HL-60 (cell line): ENCODE measurements around the gene TGM2.

ENCODE experiments used
- DNase-seq, 2 experiments: peaks; one replicate each; pipeline ENCODE4 v3.0.0-alpha.2; 2010 to 2020; ENCODE audit warnings: low read depth in 1 of 2, low spot score in 1 of 2
- H3K27ac ChIP-seq: fragments of 250-450 bp; sonication (Bioruptor Pico); replicated peaks from 2 replicates; pipeline ENCODE4 v1.5.1; 2020; ENCODE audit warnings: mild to moderate bottlenecking, moderate library complexity
- H3K27me3 ChIP-seq: fragments of 250-450 bp; sonication (Bioruptor Pico); 2 replicates; pipeline ENCODE4 v1.5.1; 2021; ENCODE audit warnings: mild to moderate bottlenecking, moderate library complexity; ENCODE audit not compliant: insufficient read depth, poor library complexity, severe bottlenecking
- H3K4me3 ChIP-seq: replicated peaks from 2 replicates; pipeline ENCODE4 v1.5.1; 2011; ENCODE audit warnings: mild to moderate bottlenecking, control low read depth, low read length; ENCODE audit not compliant: insufficient read depth
- CTCF ChIP-seq: IDR thresholded peaks from one replicate; pipeline ENCODE4 v1.5.1; 2011; ENCODE audit warnings: low read length, control low read depth, inconsistent platforms; ENCODE audit not compliant: insufficient read depth
- GABPA ChIP-seq: IDR thresholded peaks from 2 replicates; pipeline ENCODE4 v1.6.1; 2012; ENCODE audit warnings: low read depth
- POLR2AphosphoS5 ChIP-seq: IDR thresholded peaks from 2 replicates; pipeline ENCODE4 v1.6.1; 2012; ENCODE audit warnings: low read depth
- REST ChIP-seq: IDR thresholded peaks from 2 replicates; pipeline ENCODE4 v1.6.1; 2012; ENCODE audit warnings: low read depth; ENCODE audit not compliant: insufficient replicate concordance
- SPI1 ChIP-seq: IDR thresholded peaks from 2 replicates; pipeline ENCODE4 v1.6.1; 2012; ENCODE audit warnings: low read depth, mild to moderate bottlenecking, borderline replicate concordance

The TGM2 gene

GRCh38 chr20:38130687-38131587, 34.1 kb downstream of the TGM2 start:
- TF ChIP-seq GABPA = no peak
- no peak for TF ChIP-seq POLR2AphosphoS5
- TF ChIP-seq REST = no peak
- no peak for TF ChIP-seq CTCF
- TF ChIP-seq SPI1 = no peak
- no peak for DNase-seq
- H3K27ac ChIP-seq = no peak overlapping the region
- H3K4me3 ChIP-seq = no peak overlapping the region
- no peaks in the 10 kb centered on the region for H3K27me3 ChIP-seq

- DNase-seq = no peak
- no peak overlapping the region for H3K27ac ChIP-seq
- H3K4me3 ChIP-seq = no peak overlapping the region
- TF ChIP-seq CTCF = no peak
- TF ChIP-seq POLR2AphosphoS5 = no peak
- TF ChIP-seq SPI1 = no peak
- no peak for TF ChIP-seq GABPA
- TF ChIP-seq REST = no peak
- H3K27me3 ChIP-seq = no peaks in the 10 kb centered on the region
These were observed 35.0 kb downstream of the TGM2 start for GRCh38 chr20:38129893-38130609.

- TF ChIP-seq SPI1 = no peak
- TF ChIP-seq CTCF = no peak
- TF ChIP-seq POLR2AphosphoS5 = no peak
- TF ChIP-seq GABPA = no peak
- TF ChIP-seq REST = no peak
- Histone ChIP-seq H3K27me3 (no peaks in the 10 kb centered on the region), H3K4me3 (no peak overlapping the region), H3K27ac (no peak overlapping the region)
- no peak for DNase-seq
These were observed 35.7 kb downstream of the TGM2 start for GRCh38 chr20:38129248-38129865.
